Glutamatergic neuron (in vitro differentiated cells): ENCODE measurements around the gene PIAS1. TPM values are rescaled to one million over a fixed set of nuclear protein-coding genes. Genes with fewer than 3 reads are reported as not detected.

Experiments used
- DNase-seq: peaks from one replicate; pipeline ENCODE4 v3.0.0; 2022
- H3K27ac Mint-ChIP-seq: one replicate; pipeline ENCODE4 v1.8.0; 2020; ENCODE audit warnings: mild to moderate bottlenecking, mixed read lengths, inconsistent platforms; ENCODE audit not compliant: unreplicated experiment
- H3K27me3 Mint-ChIP-seq: one replicate; pipeline ENCODE4 v1.8.0; 2020; ENCODE audit warnings: mild to moderate bottlenecking, moderate library complexity, mixed read lengths, inconsistent platforms; ENCODE audit not compliant: unreplicated experiment
- H3K36me3 Mint-ChIP-seq: one replicate; pipeline ENCODE4 v1.8.0; 2020; ENCODE audit warnings: mild to moderate bottlenecking, mixed read lengths, inconsistent platforms; ENCODE audit not compliant: unreplicated experiment
- H3K4me1 Mint-ChIP-seq: one replicate; pipeline ENCODE4 v1.8.0; 2020; ENCODE audit warnings: mild to moderate bottlenecking, low read depth, mixed read lengths, inconsistent platforms; ENCODE audit not compliant: unreplicated experiment
- H3K4me3 Mint-ChIP-seq: one replicate; pipeline ENCODE4 v1.8.0; 2020; ENCODE audit warnings: mild to moderate bottlenecking, mixed read lengths, inconsistent platforms; ENCODE audit not compliant: unreplicated experiment
- H3K9me3 Mint-ChIP-seq: one replicate; pipeline ENCODE4 v1.8.0; 2020; ENCODE audit warnings: mild to moderate bottlenecking, moderate library complexity, mixed read lengths, inconsistent platforms; ENCODE audit not compliant: unreplicated experiment
- CTCF ChIP-seq: fragments of 200-600 bp; sonication (generic); IDR thresholded peaks from one replicate; pipeline ENCODE4 v1.5.0; 2021; ENCODE audit not compliant: partially characterized antibody, unreplicated experiment
- total RNA-seq: library from RNA; stranded (reverse); fragmentation: NEBNext Ultra II Directional; extraction: Animal tissue kit (Norgen Biotek cat#: 25700); gene quantifications from one replicate; pipeline ENCODE4 v1.2.1, GENCODE V29; 2021; ENCODE audit not compliant: unreplicated experiment

The PIAS1 gene
- total RNA-seq, 1 donor from 2014 or later, result 64.9 TPM

GRCh38 chr15:68114356-68114755, 60.2 kb downstream of the PIAS1 start:
- no peaks in the 10 kb centered on the region for H3K9me3 Mint-ChIP-seq
- no peak overlapping the region for H3K4me3 Mint-ChIP-seq
- no peak for TF ChIP-seq CTCF
- H3K27me3 Mint-ChIP-seq, result no peaks in the 10 kb centered on the region
- H3K27ac Mint-ChIP-seq, result no peak overlapping the region
- peaks cover 20% of the 10 kb centered on the region for H3K4me1 Mint-ChIP-seq
- DNase-seq, result no peak
- H3K36me3 Mint-ChIP-seq, result no peaks in the 10 kb centered on the region

GRCh38 chr15:68114840-68115239, 60.7 kb downstream of the PIAS1 start:
- peaks cover 20% of the 10 kb centered on the region for H3K4me1 Mint-ChIP-seq
- DNase-seq, result no peak
- H3K36me3 Mint-ChIP-seq, result no peaks in the 10 kb centered on the region
- no peak overlapping the region for H3K27ac Mint-ChIP-seq
- TF ChIP-seq CTCF, result no peak
- no peaks in the 10 kb centered on the region for H3K27me3 Mint-ChIP-seq
- H3K9me3 Mint-ChIP-seq, result no peaks in the 10 kb centered on the region
- H3K4me3 Mint-ChIP-seq, result no peak overlapping the region

GRCh38 chr15:68124700-68125099, 70.6 kb downstream of the PIAS1 start:
- H3K27me3 Mint-ChIP-seq, result no peaks in the 10 kb centered on the region
- TF ChIP-seq CTCF, result no peak
- H3K27ac Mint-ChIP-seq, result no peak overlapping the region
- no peaks in the 10 kb centered on the region for H3K36me3 Mint-ChIP-seq
- no peak overlapping the region for H3K4me3 Mint-ChIP-seq
- H3K9me3 Mint-ChIP-seq, result peaks cover 1% of the 10 kb centered on the region
- no peak for DNase-seq
- no peaks in the 10 kb centered on the region for H3K4me1 Mint-ChIP-seq

GRCh38 chr15:68126396-68126795, 72.3 kb downstream of the PIAS1 start:
- Mint-ChIP-seq H3K9me3 (no peaks in the 10 kb centered on the region), H3K4me1 (no peaks in the 10 kb centered on the region)

GRCh38 chr15:68129072-68129471, 75.0 kb downstream of the PIAS1 start:
- Mint-ChIP-seq H3K27ac (no peak overlapping the region), H3K27me3 (peaks cover 2% of the 10 kb centered on the region), H3K9me3 (peaks cover 2% of the 10 kb centered on the region), H3K36me3 (no peaks in the 10 kb centered on the region), H3K4me3 (no peak overlapping the region), H3K4me1 (no peaks in the 10 kb centered on the region)
- DNase-seq, result no peak
- no peak for TF ChIP-seq CTCF

More at GRCh38 chr15:68126396-68126795, 72.3 kb downstream of the PIAS1 start:
- no peak overlapping the region for H3K4me3 Mint-ChIP-seq
- DNase-seq, result no peak
- TF ChIP-seq CTCF, result no peak
- no peaks in the 10 kb centered on the region for H3K27me3 Mint-ChIP-seq
- H3K36me3 Mint-ChIP-seq, result no peaks in the 10 kb centered on the region
- no peak overlapping the region for H3K27ac Mint-ChIP-seq
